T-helper 1 cell treated with Interleukin-12 subunit alpha and Interleukin-12 subunit beta and Interleukin-4 antibody, amounts not matched to agents 30 ng/mL and 1 ng/mL, for 36 hours (primary cell): ENCODE data around the gene TRIO. TPM values are rescaled to one million over a fixed set of nuclear protein-coding genes. Genes with fewer than 3 reads are reported as not detected.

Source experiments
- intact Hi-C: fragments of 100-400 bp; cut with micrococcal nuclease; formaldehyde crosslinking; loops from one replicate; pipeline ENCODE4 v1.15.1; 2024
- total RNA-seq: library from RNA; stranded (reverse); gene quantifications from 2 replicates; pipeline ENCODE4 v1.2.3, GENCODE V29; 2022

Gene TRIO
- total RNA-seq, 1 donor from 2014 or later: 12.9 TPM

DNA sequence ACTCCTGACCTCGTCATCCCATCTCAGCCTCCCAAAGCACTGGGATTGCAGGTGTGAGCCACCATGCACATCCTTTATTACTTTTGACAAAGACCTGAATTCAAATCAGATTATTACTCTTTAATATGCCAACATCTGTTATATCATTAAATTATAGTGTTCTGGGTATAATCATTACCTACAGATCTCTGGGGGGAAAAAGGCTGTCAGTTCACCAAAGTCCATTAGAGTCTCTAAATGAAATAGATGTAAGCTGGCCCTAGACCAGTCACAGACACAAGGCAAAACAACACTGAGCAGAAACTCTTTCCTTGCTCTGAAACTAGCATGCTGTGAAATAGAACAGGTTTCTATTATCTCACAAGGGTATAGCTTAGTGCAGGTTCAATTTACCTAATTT is 21.6 kb upstream of the TRIO start:
- intact Hi-C loops: no loop called here

DNA sequence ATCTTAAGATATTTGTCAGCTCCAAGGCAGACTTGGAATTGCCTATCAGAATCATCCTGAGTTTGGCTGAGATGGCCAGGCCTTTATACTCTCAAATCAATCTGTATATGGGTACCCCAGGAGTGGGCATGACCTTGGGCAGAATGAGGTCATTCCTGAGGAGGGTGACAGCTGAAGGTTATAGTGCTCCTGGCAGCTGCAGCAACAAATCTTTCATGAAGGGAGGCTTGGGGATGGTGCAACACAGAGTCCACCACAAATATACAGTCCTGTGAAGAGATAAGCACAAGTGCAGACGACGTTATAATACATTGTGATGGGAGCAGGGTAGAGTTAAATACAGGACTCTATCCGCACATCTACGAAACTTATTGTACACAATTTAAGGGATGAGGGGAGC is 21.1 kb upstream of the TRIO start:
- intact Hi-C loops: no loop called here

DNA sequence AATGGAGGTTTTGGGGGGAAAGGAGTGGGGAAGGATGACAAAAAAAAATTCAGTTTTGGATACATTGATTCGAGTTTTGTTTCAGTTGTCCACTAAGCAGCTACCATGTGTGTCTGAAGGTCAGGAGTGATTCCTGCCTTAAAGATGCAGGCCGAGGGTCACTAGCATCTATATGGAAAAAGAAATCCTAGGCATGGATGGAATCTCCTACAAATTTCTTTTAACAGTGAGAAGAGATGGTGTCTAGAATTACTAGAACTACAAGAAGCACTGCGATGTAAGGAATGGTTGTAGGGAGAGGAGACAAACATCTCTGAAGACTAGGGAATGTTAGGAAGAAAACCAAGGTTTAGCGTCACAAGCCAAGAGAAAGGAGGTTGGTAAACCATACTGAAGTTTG is 19.6 kb upstream of the TRIO start:
- intact Hi-C loops: no loop called here

DNA sequence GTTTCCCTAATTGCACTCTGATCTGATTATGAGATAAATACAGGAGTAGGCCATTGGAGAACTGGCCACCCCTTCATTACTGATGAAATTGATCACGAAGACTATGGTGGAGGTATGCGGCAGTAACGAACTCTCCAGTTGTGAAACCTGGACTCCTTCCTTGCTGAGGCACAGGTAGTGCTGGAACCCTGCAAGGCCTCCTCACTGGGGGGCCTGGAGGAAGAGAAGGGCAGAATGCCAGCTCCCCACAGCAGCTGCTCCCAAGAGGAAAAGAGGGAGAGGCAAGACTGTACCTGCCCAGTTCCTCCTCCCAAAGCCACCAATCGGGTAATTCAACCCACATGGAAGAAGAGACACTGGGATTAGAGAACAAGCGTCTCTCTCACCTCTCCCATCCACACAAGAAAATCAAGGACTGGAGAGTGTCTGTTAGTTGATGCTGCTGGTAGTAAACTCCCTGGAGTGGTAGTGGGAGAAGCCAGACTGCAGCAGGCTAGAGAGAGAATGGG is 19.1 kb upstream of the TRIO start:
- intact Hi-C loops: no loop called here

DNA sequence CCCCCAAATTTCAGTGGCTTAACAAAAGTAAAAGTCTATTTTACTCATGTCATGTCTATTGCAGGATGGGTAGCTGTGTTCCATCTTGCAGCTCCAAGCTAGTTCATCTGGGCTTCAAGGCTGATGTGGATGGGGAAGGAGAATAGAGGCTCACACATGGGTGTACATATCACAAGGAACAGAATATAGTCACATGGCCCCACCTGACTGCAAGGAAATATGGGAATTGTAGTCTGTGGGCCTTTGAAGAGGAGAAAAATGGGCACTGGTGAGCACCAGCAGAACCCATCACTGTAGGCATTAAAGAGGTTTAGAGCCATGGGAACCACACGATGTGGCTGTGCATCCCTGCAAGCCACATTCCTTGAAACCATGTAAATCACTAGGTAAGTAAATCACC is 17.9 kb upstream of the TRIO start:
- intact Hi-C loops: no loop called here

DNA sequence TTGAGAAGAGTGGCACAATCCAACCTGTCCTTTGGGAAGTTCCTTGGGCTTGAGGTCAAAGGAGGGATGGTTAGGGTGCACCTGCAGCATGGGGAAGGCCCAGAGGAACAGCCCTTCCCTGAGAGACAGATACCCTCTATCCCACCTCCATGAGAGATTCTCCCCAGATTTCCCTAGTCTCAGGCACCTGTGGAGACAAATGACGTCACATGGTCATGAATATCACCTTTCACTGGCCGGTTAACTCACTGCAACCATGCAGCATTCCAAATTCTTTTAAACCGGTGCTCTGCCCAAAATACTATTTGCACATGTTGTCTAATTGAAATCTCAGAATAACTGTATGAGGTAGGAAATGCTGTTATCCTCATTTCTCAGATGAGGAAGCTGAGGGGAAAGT is 15.6 kb upstream of the TRIO start:
- intact Hi-C loops: no loop called here

DNA sequence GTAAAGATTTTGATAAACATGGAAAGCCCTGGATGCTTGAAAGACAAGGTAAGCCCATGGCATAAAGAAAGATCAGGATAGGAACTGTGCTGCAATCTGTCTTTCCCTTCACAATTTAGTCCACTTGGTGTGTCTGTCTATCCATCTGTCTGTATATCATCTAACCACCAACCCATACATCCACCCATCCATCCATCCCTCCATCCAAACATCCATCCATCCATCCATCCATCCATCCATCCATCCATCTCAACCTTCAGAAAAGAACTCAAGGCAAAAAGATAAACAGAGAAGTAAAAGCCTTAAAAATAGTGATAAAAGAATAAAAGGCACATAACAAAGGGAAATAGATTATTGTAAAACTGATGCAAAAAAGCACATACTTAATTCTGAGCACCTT is 15.1 kb upstream of the TRIO start:
- intact Hi-C loops: no loop called here

DNA sequence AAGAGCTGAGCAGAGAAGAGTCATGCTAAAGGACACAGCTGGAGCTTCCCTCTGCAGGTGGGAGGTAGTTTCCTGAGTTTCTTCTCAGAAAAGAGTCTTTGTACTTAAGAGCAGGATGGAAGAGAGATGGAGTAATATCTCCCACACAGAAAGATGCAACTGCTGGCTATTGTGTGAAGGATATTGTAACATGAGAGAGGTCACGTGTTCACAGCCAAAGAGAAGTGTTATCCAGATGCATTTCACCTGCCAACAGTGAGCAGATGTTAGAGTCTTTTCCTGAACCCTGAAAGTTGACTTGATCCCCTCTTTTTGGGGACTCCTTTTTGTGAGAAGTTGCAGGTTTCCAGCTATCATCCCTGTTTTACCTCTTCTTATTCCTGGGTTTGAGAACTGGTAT is 14.0 kb upstream of the TRIO start:
- intact Hi-C loops: no loop called here

DNA sequence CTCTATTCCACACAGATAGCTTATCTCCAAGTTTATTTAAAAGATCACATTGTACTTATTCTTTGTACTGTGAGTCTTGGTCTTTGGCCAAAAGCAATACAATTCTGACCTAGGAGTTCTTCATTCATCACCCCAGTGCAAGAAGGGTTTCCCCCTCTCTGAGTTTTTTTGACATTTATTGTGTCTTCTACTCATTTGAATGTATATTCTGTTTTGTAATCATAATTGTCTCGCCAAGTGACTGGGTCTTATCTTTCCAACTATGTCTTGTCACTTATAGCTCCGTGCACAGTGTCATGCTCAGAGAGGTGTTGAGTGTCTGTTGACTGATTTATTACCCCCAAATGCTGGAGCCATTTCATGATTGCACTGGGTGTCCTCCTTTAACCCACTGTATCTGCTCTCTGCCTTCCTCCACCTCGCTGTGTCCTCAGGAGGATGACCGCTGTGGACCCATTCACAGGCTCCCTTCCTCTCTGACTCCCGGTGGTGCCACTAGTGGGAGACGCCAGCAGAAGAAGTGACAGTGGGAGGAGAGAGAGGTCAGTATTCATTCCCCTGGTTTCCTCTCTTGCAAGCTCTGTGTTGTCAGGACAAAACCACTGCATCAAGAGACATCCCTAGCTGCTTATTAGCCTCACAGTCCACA is 11.2 kb upstream of the TRIO start:
- intact Hi-C loops: no loop called here

DNA sequence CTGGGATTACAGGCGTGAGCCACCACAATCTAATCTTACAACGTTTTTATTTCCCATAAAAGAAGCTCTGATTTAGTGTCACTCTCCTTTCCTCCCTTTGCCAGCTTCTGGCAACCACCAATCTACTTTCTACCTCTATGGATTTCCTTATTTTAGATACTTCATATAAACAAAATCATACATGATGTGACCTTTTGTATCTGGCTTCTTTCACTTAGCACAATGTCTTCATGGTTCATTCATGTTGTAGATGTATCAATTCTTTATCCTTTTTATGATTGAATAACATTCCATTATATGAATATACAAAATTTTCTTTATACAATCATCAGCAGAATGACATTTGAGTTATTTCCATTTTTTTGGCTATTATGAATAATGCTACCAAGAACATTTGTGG is 9.7 kb upstream of the TRIO start:
- intact Hi-C loops: no loop called here

DNA sequence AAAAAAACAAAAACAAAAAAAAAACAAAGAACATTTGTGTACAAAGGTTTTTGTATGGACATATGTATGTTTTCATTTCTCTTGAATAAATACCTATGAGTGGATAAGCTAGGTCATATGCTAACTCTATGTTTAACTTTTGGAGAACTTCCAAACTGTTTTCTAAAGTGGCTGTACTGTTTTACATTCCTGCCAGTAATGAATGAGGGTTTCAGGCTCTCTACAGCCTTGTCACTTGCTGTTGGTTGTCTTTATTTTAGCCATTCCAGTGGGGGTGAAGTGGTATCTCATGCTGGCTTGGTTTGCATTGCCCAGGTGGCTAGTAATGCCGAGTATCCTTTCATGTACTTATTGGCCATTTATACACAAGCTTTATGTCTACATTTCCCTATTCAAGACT is 9.1 kb upstream of the TRIO start:
- intact Hi-C loops: no loop called here

DNA sequence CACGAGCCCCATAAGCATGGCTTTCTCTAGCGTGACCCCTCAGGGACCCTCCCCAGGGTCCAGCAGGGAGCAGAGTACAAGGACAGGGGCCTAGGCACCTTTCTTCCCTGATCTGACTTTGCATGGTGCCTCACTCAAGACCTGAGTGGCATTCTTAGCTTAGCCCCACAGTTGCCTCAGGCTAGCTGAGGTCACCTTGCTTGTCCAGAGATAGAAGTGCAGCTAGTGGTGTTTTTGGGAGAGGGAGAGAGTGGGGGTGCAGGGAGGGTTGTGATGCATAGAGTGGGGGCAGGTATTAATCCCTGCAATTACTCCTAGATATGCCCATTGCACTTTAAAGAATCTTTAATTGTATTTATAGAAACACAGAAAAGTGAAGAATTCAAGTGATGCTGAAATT is 8.4 kb upstream of the TRIO start:
- intact Hi-C loops: no loop called here

DNA sequence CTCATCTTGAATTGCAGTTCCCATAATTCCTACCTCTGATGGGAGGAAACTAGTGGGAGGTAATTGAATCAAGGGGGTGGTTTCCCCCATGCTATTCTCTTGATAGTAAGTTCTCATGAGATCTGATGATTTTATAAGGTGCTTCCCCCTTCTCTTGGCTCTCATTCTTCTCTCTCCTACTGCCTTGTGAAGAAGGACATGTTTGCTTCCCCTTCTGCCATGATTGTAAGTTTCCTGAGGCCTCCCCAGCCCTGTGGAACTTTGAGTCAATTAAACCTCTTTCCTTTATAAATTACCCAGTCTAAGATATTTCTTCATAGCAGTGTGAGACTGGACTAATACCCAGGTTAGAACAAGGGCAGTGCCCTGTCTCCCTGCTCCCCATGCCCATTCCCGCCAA is 7.5 kb upstream of the TRIO start:
- intact Hi-C loops: no loop called here

DNA sequence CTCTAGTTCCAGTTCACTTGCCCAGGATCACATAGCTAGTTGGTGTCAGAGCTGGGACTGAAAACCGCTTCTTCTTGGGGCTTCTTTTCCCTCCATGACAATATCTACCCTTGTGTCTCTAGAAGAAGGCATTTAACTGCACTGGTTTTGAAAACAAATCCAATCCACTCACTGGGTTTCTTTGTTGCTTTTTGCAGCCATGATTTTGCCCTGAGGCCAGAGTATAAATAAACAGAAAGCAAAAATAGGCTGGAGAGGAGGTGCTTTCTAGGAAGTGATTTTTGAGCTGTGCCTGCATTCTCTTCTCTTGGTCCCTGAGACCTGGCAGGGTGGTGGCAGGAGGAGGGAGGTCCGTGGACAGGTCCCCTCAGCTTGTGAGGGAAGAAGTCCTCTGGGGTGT is 6.9 kb upstream of the TRIO start:
- intact Hi-C loops: no loop called here

DNA sequence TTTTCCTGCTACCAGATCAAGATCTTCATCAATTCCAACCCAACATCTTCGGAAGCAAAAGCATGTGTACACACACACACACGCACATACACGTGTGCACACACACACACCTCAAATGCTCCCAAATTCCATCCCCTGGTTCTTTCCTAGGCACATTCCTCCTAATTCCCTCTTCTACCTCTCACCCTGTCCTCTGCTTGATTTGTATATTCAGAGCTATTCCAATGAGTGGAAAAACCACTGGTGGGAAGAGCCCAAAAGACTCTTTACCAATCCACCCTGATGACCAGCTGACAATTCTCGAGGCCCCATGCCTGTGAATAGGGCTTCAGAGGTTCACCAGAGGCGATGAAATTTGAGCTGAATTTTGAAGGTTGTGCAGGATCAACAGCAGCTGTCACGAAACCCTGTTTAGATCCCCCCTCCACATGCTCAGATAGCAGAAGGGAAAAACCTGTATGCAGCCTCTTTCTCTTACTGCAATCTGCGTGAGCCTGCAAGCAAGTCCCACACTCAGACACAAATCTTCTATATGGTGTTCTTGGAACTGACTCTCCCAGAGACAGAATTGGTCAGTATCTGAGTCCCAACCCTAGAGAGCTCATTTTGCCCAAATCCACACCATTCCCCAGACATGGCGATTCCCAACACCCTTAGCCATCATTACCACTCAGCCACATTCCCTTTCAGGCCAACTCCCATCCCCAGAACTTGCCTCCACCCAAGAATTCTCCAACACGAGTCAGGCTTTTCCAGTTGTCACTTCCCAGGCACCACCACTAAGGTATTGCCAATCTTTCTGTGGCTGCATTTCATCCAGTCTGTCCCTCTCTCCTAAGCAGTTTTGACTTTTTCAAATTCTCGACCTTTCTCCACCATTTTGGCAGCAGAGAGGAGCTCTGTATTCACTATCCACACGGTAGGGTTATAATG is 4.3 kb upstream of the TRIO start:
- intact Hi-C loops: no loop called here

DNA sequence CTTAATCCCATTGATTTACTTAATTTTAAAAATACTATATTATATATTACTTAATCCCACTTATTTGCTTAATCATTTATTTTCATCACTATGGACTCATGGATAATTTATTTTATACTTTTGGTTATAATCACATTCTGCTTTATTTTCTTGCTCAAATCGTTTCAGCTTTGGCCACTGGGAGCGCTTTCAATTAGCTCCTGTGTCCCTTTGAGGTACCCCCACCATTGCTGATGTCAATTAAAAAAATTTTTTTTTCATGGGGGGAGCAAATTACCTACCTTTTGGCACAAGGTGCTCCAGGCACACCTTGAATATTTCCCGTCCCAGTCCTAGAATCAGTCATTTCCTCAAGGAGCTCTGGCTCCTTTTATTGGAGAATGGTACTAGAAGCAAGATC is 1.4 kb upstream of the TRIO start:
- intact Hi-C loops: loop anchor here (2.0 to 10.0 kb wide), 9 partner anchors 33 to 853 kb away; partner anchors contain the start of genes OTULIN and OTULINL

DNA sequence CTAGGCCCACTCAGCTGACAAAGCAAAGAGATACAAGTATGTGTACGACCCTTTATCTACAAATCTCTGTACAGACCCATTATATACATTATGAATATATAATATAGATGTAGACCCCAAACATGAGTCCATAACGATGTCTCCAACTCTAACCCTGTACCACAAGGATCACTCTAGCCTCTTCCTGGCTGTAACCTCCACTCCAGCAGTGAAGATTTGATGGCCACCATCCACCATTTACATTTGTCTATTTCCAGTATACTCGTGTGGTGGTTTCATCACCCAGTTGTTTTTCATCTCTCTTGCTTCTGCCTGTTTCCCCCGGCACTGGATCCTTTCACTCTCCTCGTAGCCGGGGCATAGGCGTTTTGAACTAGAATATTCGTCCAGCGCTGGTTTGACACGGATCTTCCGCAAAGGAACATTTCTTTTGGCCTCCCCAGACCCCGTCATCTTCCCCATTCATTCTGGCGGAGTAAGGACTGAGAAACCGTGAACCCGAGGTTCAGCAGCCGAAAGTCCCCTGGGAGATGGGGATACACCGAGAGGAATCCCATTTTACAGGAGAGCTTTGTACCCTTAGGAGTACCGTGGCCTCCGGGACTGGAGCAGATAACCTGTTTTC is 828 bp upstream of the TRIO start:
- intact Hi-C loops: loop anchor here (2.0 to 10.0 kb wide), 9 partner anchors 34 to 852 kb away; partner anchors contain the start of genes OTULIN and OTULINL

DNA sequence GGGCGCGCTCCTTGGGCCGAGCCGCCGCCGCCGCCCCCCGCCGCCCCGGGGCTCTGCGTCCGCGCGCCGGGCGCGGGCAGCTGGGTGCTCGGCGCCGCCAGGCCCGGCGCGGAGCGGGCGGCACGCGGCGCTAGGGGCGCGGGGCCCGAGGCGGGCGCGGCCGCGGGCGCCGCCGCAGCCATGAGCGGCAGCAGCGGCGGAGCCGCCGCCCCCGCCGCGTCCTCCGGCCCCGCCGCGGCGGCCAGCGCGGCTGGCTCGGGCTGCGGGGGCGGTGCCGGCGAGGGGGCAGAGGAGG is 351 bp downstream of the TRIO start:
- intact Hi-C loops: loop anchor here (2.0 to 10.0 kb wide), 9 partner anchors 35 to 851 kb away; partner anchors contain the start of genes OTULIN and OTULINL

DNA sequence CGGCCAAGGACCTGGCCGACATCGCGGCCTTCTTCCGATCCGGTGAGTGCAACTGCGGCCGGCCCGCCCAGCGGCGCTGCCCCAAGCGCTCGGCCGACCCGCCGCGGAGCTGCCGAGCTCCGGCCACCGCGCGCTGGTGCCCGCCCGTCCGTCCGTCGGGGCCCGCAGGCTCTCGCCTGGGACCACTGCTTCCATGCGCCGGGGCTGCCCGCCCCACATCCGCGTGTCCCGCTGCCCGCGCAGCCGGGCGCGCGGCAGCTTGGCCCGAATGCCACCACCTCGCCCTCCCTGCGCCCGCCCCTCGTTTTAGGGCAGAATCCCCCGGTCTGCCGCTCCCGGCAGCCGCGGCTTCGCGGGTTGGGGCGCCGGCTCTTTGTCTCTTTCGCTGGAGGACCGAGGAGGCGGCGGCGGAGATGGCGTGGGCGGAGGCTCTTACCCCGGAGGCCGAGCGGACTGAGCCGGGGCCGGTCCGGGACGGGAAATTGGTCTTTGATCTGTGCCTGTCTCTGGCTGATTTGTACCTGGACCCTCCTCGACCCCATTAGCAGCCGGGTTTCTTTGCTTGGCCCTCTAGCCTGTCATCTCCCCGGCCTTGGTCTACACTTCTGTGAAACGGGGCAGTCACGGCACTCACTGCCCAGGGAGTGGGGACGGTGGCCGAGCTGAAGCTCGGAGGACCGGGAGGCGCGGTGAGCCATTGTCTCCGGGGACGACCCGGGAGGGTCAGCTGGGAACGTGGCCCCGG is 871 bp downstream of the TRIO start:
- intact Hi-C loops: loop anchor here (1.0 to 10.0 kb wide), 11 partner anchors 35 to 851 kb away; partner anchors contain the start of genes OTULIN and OTULINL

DNA sequence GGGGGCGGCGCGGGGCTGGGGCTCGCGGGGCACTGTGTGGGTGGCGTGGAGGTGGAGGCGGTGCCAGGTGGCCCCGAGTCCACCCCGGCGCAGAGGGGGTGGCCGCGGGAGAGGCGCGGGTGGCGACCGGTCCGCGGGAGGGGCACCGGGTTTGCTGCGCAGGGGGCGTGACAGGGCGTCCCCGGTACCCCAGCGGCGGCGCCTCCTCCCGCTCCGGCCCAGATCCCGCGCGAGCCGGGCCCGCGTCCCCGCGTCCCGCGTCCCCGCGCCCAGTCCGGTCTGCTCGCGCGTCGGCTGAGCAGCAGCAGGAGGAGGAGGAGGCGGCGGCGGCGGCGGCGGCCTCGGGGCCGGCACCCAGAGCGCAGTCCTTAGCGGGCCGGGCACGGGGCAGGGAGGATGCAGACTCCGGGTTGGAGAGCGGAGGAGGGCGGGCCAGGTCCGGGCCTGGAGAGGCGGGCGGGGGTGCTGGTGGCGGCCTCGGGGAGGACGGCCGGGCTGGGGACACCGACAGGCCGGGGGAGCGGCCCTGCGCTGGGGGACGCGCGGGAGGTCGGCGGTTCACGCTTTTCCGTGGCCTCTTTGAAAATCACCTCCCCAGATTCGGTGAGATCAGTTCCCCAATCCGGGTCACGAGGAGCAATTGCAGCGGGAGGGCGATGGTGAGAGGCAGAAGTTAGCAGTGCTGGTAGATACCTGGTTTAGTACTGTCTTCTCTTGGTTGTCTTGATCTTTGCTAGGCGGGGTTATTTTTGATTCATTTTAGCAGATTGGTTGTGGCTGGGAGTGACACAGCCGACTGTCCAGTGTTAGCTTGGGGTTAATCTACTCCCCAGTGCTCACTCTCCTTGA is 1.7 kb downstream of the TRIO start:
- intact Hi-C loops: loop anchor here (1.0 to 10.0 kb wide), 8 partner anchors 68 to 850 kb away; partner anchors contain the start of genes OTULIN and OTULINL
